ENCODE data around the gene EXOSC7.

EXOSC7 gene

DNA sequence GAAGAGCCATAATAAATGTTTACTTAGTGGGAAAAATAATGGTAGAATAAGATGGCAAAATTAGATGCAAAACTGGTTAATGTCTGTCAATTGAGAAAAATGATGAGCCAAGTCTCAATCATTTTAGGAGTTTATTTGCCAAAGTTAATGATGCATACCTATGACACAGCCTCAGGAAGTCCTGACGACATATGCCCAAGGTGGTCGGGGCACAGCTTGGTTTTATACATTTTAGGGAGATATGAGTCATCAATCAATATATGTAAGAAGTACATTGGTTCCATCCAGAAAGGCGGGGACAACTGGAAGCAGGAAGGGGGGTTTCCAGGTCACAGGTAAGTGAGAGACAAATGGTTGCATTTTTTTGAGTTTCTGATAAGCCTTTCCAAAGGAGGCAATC is 81.5 kb downstream of the EXOSC7 start:
- no peak for DNase-seq

DNA sequence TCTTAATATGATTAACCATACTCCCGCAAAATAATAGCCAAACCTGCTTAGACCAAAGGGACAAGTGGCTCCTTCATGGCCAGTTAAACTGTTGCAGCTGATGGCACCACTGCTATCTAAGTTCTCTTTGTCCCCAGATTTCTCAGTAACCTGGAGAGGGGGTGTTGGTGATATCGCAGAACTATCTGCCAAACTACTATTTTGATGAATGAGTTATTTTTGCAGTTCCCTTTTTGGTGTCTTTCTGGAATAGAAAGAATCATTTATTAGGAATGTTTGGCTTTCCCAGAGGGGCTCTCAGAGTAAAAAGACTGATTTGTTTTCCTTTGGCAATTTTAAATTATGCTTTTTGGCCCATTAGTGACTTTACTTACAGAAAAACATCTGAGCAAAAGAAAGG is 83.1 kb downstream of the EXOSC7 start:
- no peak for DNase-seq

DNA sequence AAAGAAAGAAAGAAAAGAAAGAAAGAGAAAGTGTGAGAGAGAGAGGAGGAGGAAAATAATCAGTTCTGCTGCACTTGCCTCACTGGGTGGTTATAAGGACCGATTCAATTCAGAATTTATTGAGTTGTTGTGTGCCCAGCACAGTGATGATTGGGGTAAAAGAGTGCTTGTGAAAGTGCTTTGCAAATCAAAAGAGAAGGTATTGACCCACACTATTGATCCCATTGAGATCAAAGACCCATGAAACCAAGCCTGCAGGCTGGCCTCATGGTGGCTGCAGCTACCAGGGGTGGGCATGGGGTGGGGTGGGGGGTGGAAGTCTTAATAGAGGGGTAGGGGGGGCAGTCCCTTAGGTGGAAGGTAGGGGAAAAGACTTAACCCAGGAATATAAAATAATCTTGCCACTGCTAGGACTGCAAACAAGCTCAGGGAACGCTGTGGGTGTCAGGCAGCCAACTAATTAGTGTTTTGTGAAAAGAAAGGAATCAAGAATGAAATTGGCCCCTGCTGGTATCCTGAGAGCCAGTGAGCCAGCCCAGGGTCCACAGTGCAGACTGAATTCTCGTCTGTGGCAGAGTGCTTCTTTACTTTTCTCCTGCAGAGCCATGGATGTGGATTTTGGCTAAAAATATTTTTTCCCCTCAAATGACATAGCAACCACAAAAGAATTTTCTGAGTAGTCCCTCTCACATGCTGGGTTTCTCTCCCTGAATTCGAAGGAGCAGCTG is 84.3 kb downstream of the EXOSC7 start:
- no peak for DNase-seq
